OCI-LY7 (cell line): ENCODE measurements around the gene HSPA14. TPM values are rescaled to one million over a fixed set of nuclear protein-coding genes. Genes with fewer than 3 reads are reported as not detected.
A peak's percentile ranks its signal among the peaks of the same experiment; 100 is the strongest.

Experiments used
- BruUV-seq: library from RNA; stranded (reverse); fragments of 400-500 nt; replicated peaks from 2 replicates; lab custom pipeline; 2021; lab: Mats Ljungman, UMichigan
- CTCF ChIA-PET: fragments of 300-600 bp; sonication (Branson Sonifier 250); formaldehyde crosslinking; loops from one replicate; lab custom pipeline; 2022; ENCODE audit warnings: antibody characterized with exemption; ENCODE audit not compliant: unreplicated experiment; lab: Charles Lee
- POLR2A ChIA-PET: fragments of 300-600 bp; sonication (Branson Sonifier 250); formaldehyde crosslinking; loops from one replicate; lab custom pipeline; 2022; ENCODE audit warnings: antibody characterized with exemption; lab: Charles Lee
- DNase-seq: peaks from one replicate; pipeline ENCODE4 v3.0.0-alpha.2; 2015; ENCODE audit warnings: low spot score
- H2AFZ ChIP-seq: fragments of 200-600 bp; sonication (generic), shearing (Covaris generic); 2 replicates; pipeline ENCODE4 v1.6.1; 2014; ENCODE audit warnings: mild to moderate bottlenecking, antibody characterized with exemption, low read length, moderate library complexity
- H3K27ac ChIP-seq: fragments of 200-600 bp; sonication (generic); 2 replicates; pipeline ENCODE4 v1.5.1; 2014; ENCODE audit warnings: mixed run types, low read depth, mild to moderate bottlenecking, moderate library complexity, low read length, inconsistent platforms; ENCODE audit not compliant: poor library complexity, severe bottlenecking
- H3K36me3 ChIP-seq: fragments of 200-600 bp; sonication (generic); 2 replicates; pipeline ENCODE4 v1.6.1; 2014; ENCODE audit warnings: mild to moderate bottlenecking, antibody characterized with exemption, low read length, moderate library complexity, mixed read lengths; ENCODE audit not compliant: insufficient read depth
- H3K4me1 ChIP-seq: fragments of 200-600 bp; sonication (generic); 2 replicates; pipeline ENCODE4 v1.5.1; 2014; ENCODE audit warnings: mild to moderate bottlenecking, low read length; ENCODE audit not compliant: insufficient read depth, poor library complexity, severe bottlenecking
- H3K4me2 ChIP-seq: fragments of 200-600 bp; sonication (generic); 2 replicates; pipeline ENCODE4 v1.6.1; 2014; ENCODE audit warnings: mild to moderate bottlenecking, low read length
- H3K4me3 ChIP-seq: fragments of 200-600 bp; sonication (generic); 2 replicates; pipeline ENCODE4 v1.5.1; 2014; ENCODE audit warnings: mild to moderate bottlenecking, low read depth, low read length; ENCODE audit not compliant: poor library complexity, severe bottlenecking
- H3K79me2 ChIP-seq: fragments of 200-600 bp; sonication (generic); 2 replicates; pipeline ENCODE4 v1.6.1; 2016; ENCODE audit warnings: low read depth, mild to moderate bottlenecking, low read length, moderate library complexity, mixed read lengths; ENCODE audit not compliant: insufficient read depth
- H3K9me2 ChIP-seq: fragments of 200-600 bp; sonication (generic); 2 replicates; pipeline ENCODE4 v1.6.1; 2016; ENCODE audit warnings: mild to moderate bottlenecking, low read length, mixed read lengths; ENCODE audit not compliant: insufficient read depth
- H3K9me3 ChIP-seq: fragments of 200-600 bp; sonication (generic); 2 replicates; pipeline ENCODE4 v1.6.1; 2014; ENCODE audit warnings: mild to moderate bottlenecking, mixed run types, low read length, mixed read lengths
- H4K20me1 ChIP-seq: fragments of 200-600 bp; sonication (generic); 2 replicates; pipeline ENCODE4 v1.6.1; 2014; ENCODE audit warnings: mild to moderate bottlenecking, antibody characterized with exemption, low read length, moderate library complexity, mixed read lengths; ENCODE audit not compliant: insufficient read depth
- CTCF ChIP-seq: fragments of 200-600 bp; sonication (generic); conservative IDR thresholded peaks from 2 replicates; pipeline ENCODE4 v1.5.1; 2014; ENCODE audit warnings: mild to moderate bottlenecking, antibody characterized with exemption, low read length, moderate library complexity, mixed read lengths
- EZH2phosphoT487 ChIP-seq: fragments of 200-600 bp; sonication (generic); IDR thresholded peaks from 2 replicates; pipeline ENCODE4 v1.6.1; 2018; ENCODE audit warnings: low read depth, borderline replicate concordance, mild to moderate bottlenecking, mixed run types, antibody characterized with exemption, low read length, moderate library complexity, mixed read lengths
- intact Hi-C: fragments of 100-400 bp; cut with micrococcal nuclease; formaldehyde crosslinking; loops from one replicate; pipeline ENCODE4 v1.10.0; 2022; ENCODE audit not compliant: unreplicated experiment
- total RNA-seq, 2 experiments: library from RNA; depleted of rRNA in 1 of 2; stranded (reverse); fragments of >200 nt in 1 of 2; shearing (Covaris generic) in 1 of 2; gene quantifications; 2 replicates each; pipeline ENCODE4 v1.2.3, GENCODE V29; 2014 to 2022

The HSPA14 gene
- total RNA-seq, 2 experiments from 2014 or later = 21.8 to 28.2 TPM

GRCh38 chr10:14839305-14839695, 1.2 kb downstream of the HSPA14 start:
- peaks cover 44% of the 10 kb centered on the region for H3K36me3 ChIP-seq

GRCh38 chr10:14840178-14840577, 2.1 kb downstream of the HSPA14 start:
- Histone ChIP-seq H3K4me3 (no peak overlapping the region), H4K20me1 (peaks cover 10% of the 10 kb centered on the region; the same call in 1 of the 2 replicates), H3K9me3 (no peaks in the 10 kb centered on the region), H3K9me2 (no peaks in the 10 kb centered on the region), H3K4me1 (peaks cover 12% of the 10 kb centered on the region), H3K27ac (no peak overlapping the region), H3K36me3 (peaks cover 53% of the 10 kb centered on the region), H3K79me2 (peaks cover 50% of the 10 kb centered on the region), H2AFZ (no peak overlapping the region), H3K4me2 (no peak overlapping the region; the same call in 1 of the 2 replicates)
- CTCF ChIA-PET = no interaction called here
- POLR2A ChIA-PET = no interaction called here
- TF ChIP-seq EZH2phosphoT487 (no peak), CTCF (no peak)
- intact Hi-C loops = no loop called here
- BruUV-seq = no TSS peak
- DNase-seq = no peak

More at GRCh38 chr10:14839305-14839695, 1.2 kb downstream of the HSPA14 start:
- intact Hi-C loops = loop anchor here (2.0 to 5.0 kb wide), 3 partner anchors 116 to 237 kb away; partner anchors contain the start of gene DCLRE1C
- ChIA-PET CTCF (no interaction called here), POLR2A (interaction anchor here (1.0 to 4.3 kb wide), 4 partner anchors 8 to 153 kb away, joined by 3 to 20 read pairs (median 6); partner anchors contain the start of gene DCLRE1C)
- peak overlapping the region; percentile 56 for H3K27ac ChIP-seq
- BruUV-seq = no TSS peak
- peak; percentile 15 for DNase-seq
- H3K4me1 ChIP-seq = peaks cover 12% of the 10 kb centered on the region
- H3K9me3 ChIP-seq = no peaks in the 10 kb centered on the region
- H3K9me2 ChIP-seq = no peaks in the 10 kb centered on the region
- peak overlapping the region; percentile 88 for H3K4me3 ChIP-seq
- no peak for TF ChIP-seq EZH2phosphoT487
- no peak for TF ChIP-seq CTCF
- H2AFZ ChIP-seq = no peak overlapping the region
- H4K20me1 ChIP-seq = peaks cover 10% of the 10 kb centered on the region; the same call in 1 of the 2 replicates
- peaks cover 45% of the 10 kb centered on the region for H3K79me2 ChIP-seq
- H3K4me2 ChIP-seq = peak overlapping the region; percentile 73

GRCh38 chr10:14843327-14843988, 5.4 kb downstream of the HSPA14 start:
- no peak overlapping the region for H3K4me2 ChIP-seq
- peaks cover 78% of the 10 kb centered on the region for H3K36me3 ChIP-seq
- peaks cover 5% of the 10 kb centered on the region for H3K4me1 ChIP-seq
- no peaks in the 10 kb centered on the region for H3K9me3 ChIP-seq
- ChIA-PET POLR2A (interaction anchor here (0.5 to 1.5 kb wide), 3 partner anchors 20 to 300 kb away, joined by 3 to 6 read pairs (median 3); no protein-coding TSS in a partner anchor), CTCF (no interaction called here)
- no peak overlapping the region for H3K4me3 ChIP-seq
- DNase-seq = no peak
- no peaks in the 10 kb centered on the region for H3K9me2 ChIP-seq
- BruUV-seq = no TSS peak
- H4K20me1 ChIP-seq = peaks cover 17% of the 10 kb centered on the region; the same call in 1 of the 2 replicates
- H3K27ac ChIP-seq = no peak overlapping the region
- peaks cover 48% of the 10 kb centered on the region for H3K79me2 ChIP-seq
- H2AFZ ChIP-seq = no peak overlapping the region
- intact Hi-C loops = no loop called here
- TF ChIP-seq CTCF = no peak
- no peak for TF ChIP-seq EZH2phosphoT487
